Measurements from ENCODE around the gene TBC1D32. TPM values are rescaled to one million over a fixed set of nuclear protein-coding genes. Genes with fewer than 3 reads are reported as not detected.

The TBC1D32 gene
- total and polyA plus RNA-seq, 2 donors (not counting 3 experiments of a cell fraction or from before 2014, with no cell fraction given): 2.5 to 4.0 TPM

DNA sequence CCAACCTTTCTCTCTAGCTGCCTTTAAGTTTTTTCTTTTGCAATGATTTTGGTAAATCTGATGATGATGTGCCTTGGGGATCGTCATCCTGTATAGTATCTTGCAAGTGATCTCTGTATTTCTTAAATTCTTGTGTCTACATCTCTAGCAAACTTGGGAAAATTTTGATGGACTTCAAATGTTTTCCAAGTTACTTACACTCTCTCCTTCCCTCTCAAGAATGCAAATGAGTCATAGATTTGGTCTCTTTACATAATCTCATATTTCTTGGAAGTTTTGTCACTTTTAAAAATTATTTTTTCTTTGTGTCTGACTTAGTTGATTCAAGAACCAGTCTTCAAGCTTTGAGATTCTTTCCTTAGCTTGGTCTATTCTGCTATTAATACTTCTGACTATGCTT is 176.4 kb downstream of the TBC1D32 start:
- TF ChIP-seq, protein P1, sequence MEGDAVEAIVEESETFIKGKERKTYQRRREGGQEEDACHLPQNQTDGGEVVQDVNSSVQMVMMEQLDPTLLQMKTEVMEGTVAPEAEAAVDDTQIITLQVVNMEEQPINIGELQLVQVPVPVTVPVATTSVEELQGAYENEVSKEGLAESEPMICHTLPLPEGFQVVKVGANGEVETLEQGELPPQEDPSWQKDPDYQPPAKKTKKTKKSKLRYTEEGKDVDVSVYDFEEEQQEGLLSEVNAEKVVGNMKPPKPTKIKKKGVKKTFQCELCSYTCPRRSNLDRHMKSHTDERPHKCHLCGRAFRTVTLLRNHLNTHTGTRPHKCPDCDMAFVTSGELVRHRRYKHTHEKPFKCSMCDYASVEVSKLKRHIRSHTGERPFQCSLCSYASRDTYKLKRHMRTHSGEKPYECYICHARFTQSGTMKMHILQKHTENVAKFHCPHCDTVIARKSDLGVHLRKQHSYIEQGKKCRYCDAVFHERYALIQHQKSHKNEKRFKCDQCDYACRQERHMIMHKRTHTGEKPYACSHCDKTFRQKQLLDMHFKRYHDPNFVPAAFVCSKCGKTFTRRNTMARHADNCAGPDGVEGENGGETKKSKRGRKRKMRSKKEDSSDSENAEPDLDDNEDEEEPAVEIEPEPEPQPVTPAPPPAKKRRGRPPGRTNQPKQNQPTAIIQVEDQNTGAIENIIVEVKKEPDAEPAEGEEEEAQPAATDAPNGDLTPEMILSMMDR (IDR thresholded peaks at IDR 0.05; ENCODE audit: extremely low read depth in 1 of 2, insufficient read depth in 1 of 2, low read depth in 1 of 2, low read length in 2 of 2): no peak
- H2AFZ ChIP-seq (ENCODE audit: low read depth, low read length): no peak overlapping the region
- no peaks in the 10 kb centered on the region for H4K20me1 ChIP-seq (replicated peaks; ENCODE audit: control insufficient read depth, extremely low read depth, insufficient read depth, low read length)
- H3K27ac ChIP-seq (ENCODE audit: insufficient read depth, low read depth, low read length): no peak overlapping the region
- CTCF ChIA-PET: no interaction called here
- dilution Hi-C loops (cut with MboI; ENCODE audit: extremely low pct_ligation_motif_present, low sequenced_read_pairs): no loop called here
- no peak overlapping the region for H3K9ac ChIP-seq (replicated peaks; ENCODE audit: extremely low read depth, insufficient read depth, low read length)
- DNase-seq (ENCODE audit: low read depth, low spot score) (no peak), FAIRE-seq (no peak)
- H3K4me1 ChIP-seq (ENCODE audit: control insufficient read depth, extremely low read depth, insufficient read depth, low read length): no peaks in the 10 kb centered on the region
- H3K4me3 ChIP-seq (replicated peaks in 1 of 3; ENCODE audit: insufficient read depth in 1 of 3, low read depth in 1 of 3, low read length in 3 of 3): no peak overlapping the region
- no peaks in the 10 kb centered on the region for H3K9me3 ChIP-seq (replicated peaks; ENCODE audit: control insufficient read depth, insufficient read depth, low read length)
- H3K36me3 ChIP-seq (ENCODE audit: control insufficient read depth in 2 of 2, extremely low read depth in 1 of 2, insufficient read depth in 2 of 2, low read length in 2 of 2): no peaks in the 10 kb centered on the region
- H3K27me3 ChIP-seq (ENCODE audit: control insufficient read depth in 2 of 2, insufficient read depth in 2 of 2, low read length in 2 of 2): no peaks in the 10 kb centered on the region
- H3K9me1 ChIP-seq (replicated peaks; ENCODE audit: control insufficient read depth, extremely low read depth, insufficient read depth, low read length): no peaks in the 10 kb centered on the region
- POLR2A ChIA-PET: no interaction called here
- no peaks in the 10 kb centered on the region for H3K79me2 ChIP-seq (ENCODE audit: control insufficient read depth, insufficient read depth, low read length)
- H3K4me2 ChIP-seq (ENCODE audit: insufficient read depth, low read length): no peak overlapping the region
- no TSS peak for BruUV-seq (replicated peaks)
- intact Hi-C loops (cut with micrococcal nuclease): no loop called here

DNA sequence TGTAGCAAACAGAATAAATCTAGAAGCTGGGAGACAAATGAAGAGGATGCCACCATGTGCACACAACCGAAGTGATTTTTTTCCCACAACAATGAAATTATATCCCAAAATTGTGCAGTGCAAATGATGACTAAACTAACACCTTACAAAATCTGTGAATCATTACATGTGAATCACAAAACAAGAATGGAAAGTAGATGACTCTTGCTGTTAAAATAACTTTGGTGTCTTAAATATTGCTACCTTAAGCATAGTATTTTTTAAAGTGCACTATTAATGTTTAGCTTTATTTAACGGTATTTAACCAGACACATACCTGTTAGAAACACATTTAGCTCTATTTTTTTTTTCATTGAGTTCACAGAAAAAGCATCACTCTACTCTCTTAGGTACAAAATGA is 190.8 kb downstream of the TBC1D32 start:
- intact Hi-C loops (cut with micrococcal nuclease) (no loop called here), dilution Hi-C loops (cut with MboI; ENCODE audit: extremely low pct_ligation_motif_present, low sequenced_read_pairs) (no loop called here)
- H3K4me3 ChIP-seq (replicated peaks in 1 of 3; ENCODE audit: insufficient read depth in 1 of 3, low read depth in 1 of 3, low read length in 3 of 3): no peak overlapping the region
- BruUV-seq (replicated peaks): no TSS peak
- ChIA-PET POLR2A (no interaction called here), CTCF (no interaction called here)
- no peak overlapping the region for H2AFZ ChIP-seq (ENCODE audit: low read depth, low read length)
- no peaks in the 10 kb centered on the region for H3K9me1 ChIP-seq (replicated peaks; ENCODE audit: control insufficient read depth, extremely low read depth, insufficient read depth, low read length)
- H3K9ac ChIP-seq (replicated peaks; ENCODE audit: extremely low read depth, insufficient read depth, low read length): no peak overlapping the region
- H3K4me2 ChIP-seq (ENCODE audit: insufficient read depth, low read length): no peak overlapping the region
- no peaks in the 10 kb centered on the region for H3K9me3 ChIP-seq (replicated peaks; ENCODE audit: control insufficient read depth, insufficient read depth, low read length)
- FAIRE-seq: no peak
- no peaks in the 10 kb centered on the region for H4K20me1 ChIP-seq (replicated peaks; ENCODE audit: control insufficient read depth, extremely low read depth, insufficient read depth, low read length)
- DNase-seq (ENCODE audit: low read depth, low spot score): no peak
- no peaks in the 10 kb centered on the region for H3K4me1 ChIP-seq (ENCODE audit: control insufficient read depth, extremely low read depth, insufficient read depth, low read length)
- no peaks in the 10 kb centered on the region for H3K27me3 ChIP-seq (ENCODE audit: control insufficient read depth in 2 of 2, insufficient read depth in 2 of 2, low read length in 2 of 2)
- TF ChIP-seq, protein P2, sequence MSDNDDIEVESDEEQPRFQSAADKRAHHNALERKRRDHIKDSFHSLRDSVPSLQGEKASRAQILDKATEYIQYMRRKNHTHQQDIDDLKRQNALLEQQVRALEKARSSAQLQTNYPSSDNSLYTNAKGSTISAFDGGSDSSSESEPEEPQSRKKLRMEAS (IDR thresholded peaks at IDR 0.05; ENCODE audit: insufficient read depth, insufficient read length): no peak
- TF ChIP-seq FOS (IDR thresholded peaks at IDR 0.05; ENCODE audit: borderline replicate concordance, insufficient read depth, low read length) (no peak), GATA2 (IDR thresholded peaks at IDR 0.05; ENCODE audit: insufficient read depth, insufficient read length, low read depth, low read length) (no peak), JUN (IDR thresholded peaks at IDR 0.05; ENCODE audit: borderline replicate concordance, insufficient read depth, insufficient read length, low read depth) (no peak), EZH2 (IDR thresholded peaks at IDR 0.05; ENCODE audit: borderline replicate concordance, low read depth, low read length, severe bottlenecking) (no peak), POLR2AphosphoS5 (IDR thresholded peaks at IDR 0.05; ENCODE audit: insufficient read depth, low read depth, low read length) (no peak), POLR2A (IDR thresholded peaks at IDR 0.05; ENCODE audit: low read depth, low read length) (no peak), MYC (IDR thresholded peaks at IDR 0.05; ENCODE audit: low read depth, low read length) (no peak)
- TF ChIP-seq, protein P1 (IDR thresholded peaks at IDR 0.05; ENCODE audit: extremely low read depth in 1 of 2, insufficient read depth in 1 of 2, low read depth in 1 of 2, low read length in 2 of 2): no peak
- no peaks in the 10 kb centered on the region for H3K79me2 ChIP-seq (ENCODE audit: control insufficient read depth, insufficient read depth, low read length)
- no peaks in the 10 kb centered on the region for H3K36me3 ChIP-seq (ENCODE audit: control insufficient read depth in 2 of 2, extremely low read depth in 1 of 2, insufficient read depth in 2 of 2, low read length in 2 of 2)
- no peak overlapping the region for H3K27ac ChIP-seq (ENCODE audit: insufficient read depth, low read depth, low read length)

Measured in endothelial cell of umbilical vein (primary cell).